SK-N-MC (cell line): ENCODE results near the gene RHBDD1.

Experiments used
- DNase-seq: peaks from one replicate; pipeline ENCODE4 v3.0.0-alpha.2; 2011; ENCODE audit warnings: low read depth, low spot score
- H3K27ac ChIP-seq: fragments of 200-600 bp; sonication (generic); 2 replicates; pipeline ENCODE4 v1.5.1; 2016; ENCODE audit warnings: mixed run types
- H3K36me3 ChIP-seq: fragments of 200-600 bp; sonication (generic); 2 replicates; pipeline ENCODE4 v1.6.1; 2017; ENCODE audit warnings: antibody characterized with exemption, low read length, mixed read lengths; ENCODE audit not compliant: insufficient read depth
- H3K4me3 ChIP-seq: fragments of 200-600 bp; sonication (generic); 2 replicates; pipeline ENCODE4 v1.5.1; 2016
- H3K9ac ChIP-seq: fragments of 200-600 bp; sonication (generic); 2 replicates; pipeline ENCODE4 v1.8.0; 2017; ENCODE audit warnings: mixed run types, mixed read lengths; ENCODE audit not compliant: insufficient read length
- H3K9me3 ChIP-seq: fragments of 200-600 bp; sonication (generic); 2 replicates; pipeline ENCODE4 v1.6.1; 2017; ENCODE audit warnings: low read depth, mild to moderate bottlenecking, antibody characterized with exemption, low read length, moderate library complexity, mixed read lengths
- EZH2 ChIP-seq: fragments of 200-600 bp; sonication (generic); IDR thresholded peaks from one replicate; pipeline ENCODE4 v1.6.1; 2017; ENCODE audit warnings: antibody characterized with exemption
- FOXP2 ChIP-seq: optimal IDR thresholded peaks from 2 replicates; pipeline ENCODE3; 2011; ENCODE audit warnings: mild to moderate bottlenecking, moderate library complexity; ENCODE audit not compliant: insufficient read depth; ENCODE audit errors: extremely low read length, control extremely low read depth
- POLR2AphosphoS5 ChIP-seq: IDR thresholded peaks from 2 replicates; pipeline ENCODE4 v1.6.1; 2012; ENCODE audit warnings: mild to moderate bottlenecking, low read depth, low read length, borderline replicate concordance

The RHBDD1 gene

DNA sequence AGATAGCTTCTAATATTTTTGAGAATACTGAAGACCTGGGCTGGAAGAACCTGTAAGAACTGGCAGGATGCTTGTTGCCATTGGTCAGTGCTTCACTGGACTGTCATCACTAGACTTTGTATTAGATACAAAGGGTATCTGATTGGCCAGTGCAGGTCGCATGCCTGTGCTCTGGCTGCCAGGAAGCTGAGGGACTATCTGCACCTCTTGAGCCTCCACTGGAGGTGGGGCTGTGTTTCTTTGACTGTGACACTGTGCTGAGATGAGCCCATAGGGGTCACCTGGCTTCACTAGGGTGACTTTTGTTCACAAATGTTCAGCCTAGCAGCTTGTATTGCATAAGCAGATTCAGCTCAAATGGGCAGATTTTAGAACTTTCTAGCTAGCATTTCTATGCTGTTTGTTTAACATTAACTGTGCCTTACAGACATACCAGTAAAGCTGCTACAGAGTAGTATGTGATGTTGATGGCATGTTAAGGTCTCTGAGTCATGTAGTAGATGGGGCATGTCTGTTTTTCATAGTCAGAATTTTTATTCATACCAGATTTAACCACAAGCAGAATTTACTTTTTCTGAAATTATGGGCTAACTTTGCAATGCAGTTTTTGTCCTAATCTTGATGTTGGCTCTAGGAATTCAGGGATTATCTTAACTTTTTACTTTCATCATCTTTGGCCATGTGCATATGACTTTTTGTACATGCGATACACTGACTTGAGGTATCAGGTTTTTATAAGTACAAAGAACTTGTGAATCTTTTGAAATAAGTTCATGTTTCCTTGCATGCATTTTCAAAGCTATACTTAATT, 56.1 kb downstream of the RHBDD1 start:
- Histone ChIP-seq H3K4me3 (no peak overlapping the region), H3K36me3 (no peaks in the 10 kb centered on the region; the same call in 1 of the 2 replicates), H3K27ac (peak overlapping the region; percentile 91), H3K9ac (no peak overlapping the region), H3K9me3 (no peaks in the 10 kb centered on the region)
- no peak for TF ChIP-seq FOXP2
- TF ChIP-seq EZH2, result no peak
- TF ChIP-seq POLR2AphosphoS5, result no peak
- DNase-seq, result no peak

GRCh38 chr2:226892729-226893128, 56.9 kb downstream of the RHBDD1 start:
- H3K36me3 ChIP-seq, result no peaks in the 10 kb centered on the region; the same call in 1 of the 2 replicates

GRCh38 chr2:226893216-226893615, 57.4 kb downstream of the RHBDD1 start:
- peak overlapping the region; percentile 3; the same call in 1 of the 2 replicates for H3K4me3 ChIP-seq
- H3K9me3 ChIP-seq, result no peaks in the 10 kb centered on the region
- H3K27ac ChIP-seq, result peak overlapping the region; percentile 91
- DNase-seq, result peak; percentile 24
- peak overlapping the region; percentile 11 for H3K9ac ChIP-seq
- TF ChIP-seq POLR2AphosphoS5 (no peak), EZH2 (no peak), FOXP2 (no peak)
- no peaks in the 10 kb centered on the region; the same call in 1 of the 2 replicates for H3K36me3 ChIP-seq

More at GRCh38 chr2:226892729-226893128, 56.9 kb downstream of the RHBDD1 start:
- H3K9ac ChIP-seq, result peak overlapping the region; percentile 11
- DNase-seq, result no peak
- peak overlapping the region; percentile 91 for H3K27ac ChIP-seq
- no peak for TF ChIP-seq EZH2
- TF ChIP-seq POLR2AphosphoS5, result no peak
- TF ChIP-seq FOXP2, result no peak
- H3K9me3 ChIP-seq, result no peaks in the 10 kb centered on the region
- peak overlapping the region; percentile 3; the same call in 1 of the 2 replicates for H3K4me3 ChIP-seq

- Histone ChIP-seq H3K9ac (no peak overlapping the region), H3K4me3 (no peak overlapping the region), H3K27ac (no peak overlapping the region), H3K36me3 (no peaks in the 10 kb centered on the region; the same call in 1 of the 2 replicates), H3K9me3 (no peaks in the 10 kb centered on the region)
- DNase-seq, result no peak
- TF ChIP-seq FOXP2, result no peak
- TF ChIP-seq EZH2, result no peak
- no peak for TF ChIP-seq POLR2AphosphoS5
Observed at GRCh38 chr2:226894752-226895151, 58.9 kb downstream of the RHBDD1 start.

- Histone ChIP-seq H3K9ac (no peak overlapping the region), H3K9me3 (no peaks in the 10 kb centered on the region), H3K27ac (no peak overlapping the region), H3K36me3 (no peaks in the 10 kb centered on the region; the same call in 1 of the 2 replicates), H3K4me3 (no peak overlapping the region)
- TF ChIP-seq POLR2AphosphoS5, result no peak
- no peak for TF ChIP-seq EZH2
- no peak for TF ChIP-seq FOXP2
- DNase-seq, result no peak
Observed at GRCh38 chr2:226895579-226895978, 59.7 kb downstream of the RHBDD1 start.

DNA sequence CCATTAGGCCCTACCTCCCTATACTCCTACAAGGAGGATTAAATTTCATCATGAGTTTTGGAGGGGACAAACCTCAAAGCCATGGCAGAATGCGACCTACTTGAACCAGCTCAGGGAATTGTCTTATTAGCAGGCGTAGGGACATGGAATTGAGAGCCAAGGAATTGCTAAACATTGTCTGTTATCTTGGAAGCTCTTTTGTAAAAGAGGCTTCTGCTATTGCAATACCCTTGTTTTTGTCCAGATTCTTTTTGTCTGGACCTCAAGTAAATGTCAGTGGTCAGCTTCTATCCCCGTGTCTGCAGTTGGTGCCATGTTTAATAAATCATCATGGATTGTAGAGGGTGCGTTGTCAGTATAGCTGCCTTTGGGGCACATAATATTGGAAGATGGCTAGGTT, 62.3 kb downstream of the RHBDD1 start:
- Histone ChIP-seq H3K9ac (no peak overlapping the region), H3K9me3 (no peaks in the 10 kb centered on the region), H3K36me3 (no peaks in the 10 kb centered on the region; the same call in 1 of the 2 replicates), H3K27ac (no peak overlapping the region), H3K4me3 (no peak overlapping the region)
- TF ChIP-seq EZH2 (no peak), POLR2AphosphoS5 (no peak), FOXP2 (no peak)
- no peak for DNase-seq

- TF ChIP-seq FOXP2 (no peak), POLR2AphosphoS5 (no peak), EZH2 (no peak)
- no peak overlapping the region for H3K9ac ChIP-seq
- no peak for DNase-seq
Observed at GRCh38 chr2:226898897-226899296, 63.0 kb downstream of the RHBDD1 start.

DNA sequence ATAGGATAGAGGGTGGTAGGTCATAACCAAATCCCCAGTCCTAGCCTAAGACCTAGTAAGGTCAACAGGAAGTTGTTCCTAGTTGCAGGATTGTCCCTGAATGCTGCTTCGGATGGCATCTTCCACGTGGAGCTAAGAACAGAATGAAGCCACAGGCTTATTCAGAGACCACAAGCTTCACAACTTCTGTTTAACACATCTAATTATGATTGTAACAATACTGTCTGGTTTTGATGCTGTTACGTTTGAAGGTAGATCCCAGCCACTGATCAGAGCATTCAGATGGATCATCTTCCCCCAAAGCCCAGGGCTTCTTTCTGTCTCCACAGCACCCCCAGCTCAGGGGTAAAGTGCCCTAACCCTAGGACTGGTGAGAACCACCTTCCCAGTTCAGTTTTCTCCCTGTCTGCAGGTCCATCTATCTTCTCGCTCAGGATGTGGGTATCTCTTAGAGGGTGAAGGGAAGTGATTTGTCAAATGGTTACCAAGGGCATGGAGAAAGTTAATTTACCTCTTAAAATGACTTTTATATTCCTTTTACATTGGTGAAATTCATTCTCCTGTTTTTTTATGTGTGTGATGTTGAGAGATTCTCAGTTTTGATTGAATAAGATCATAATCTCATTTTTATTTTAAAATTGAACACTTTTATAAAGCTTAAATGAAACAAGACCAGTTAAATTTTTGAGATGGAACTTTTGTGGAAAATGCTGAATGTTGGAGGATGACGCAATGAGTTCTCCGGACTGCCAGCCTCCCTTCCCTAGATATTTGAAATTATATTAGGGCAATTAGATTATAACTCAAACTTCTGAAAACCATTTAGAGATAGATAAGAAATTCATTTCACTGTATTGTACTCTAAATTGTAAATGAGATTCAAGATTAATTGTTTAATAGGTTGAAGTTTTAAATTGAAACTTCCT, 66.5 kb downstream of the RHBDD1 start:
- no peak for DNase-seq
- Histone ChIP-seq H3K9ac (no peak overlapping the region), H3K9me3 (no peaks in the 10 kb centered on the region), H3K4me3 (no peak overlapping the region), H3K27ac (no peak overlapping the region), H3K36me3 (no peaks in the 10 kb centered on the region)
- TF ChIP-seq POLR2AphosphoS5 (no peak), EZH2 (no peak), FOXP2 (no peak)

More at GRCh38 chr2:226898897-226899296, 63.0 kb downstream of the RHBDD1 start:
- Histone ChIP-seq H3K27ac (no peak overlapping the region), H3K36me3 (no peaks in the 10 kb centered on the region; the same call in 1 of the 2 replicates), H3K4me3 (no peak overlapping the region), H3K9me3 (no peaks in the 10 kb centered on the region)
